Prostate gland (tissue), 2 donors: ENCODE results near the gene CST1.

Source experiments
- POLR2AphosphoS5 ChIP-seq: sonication (generic); formaldehyde crosslinking; IDR thresholded peaks from one replicate; pipeline ENCODE4 v1.6.1; 2017; ENCODE audit warnings: antibody characterized with exemption
- TF ChIP-seq, protein P1 (sequence below), 4 experiments: fragments of 200-600 bp in 2 of 4; fragments of 450-650 bp in 2 of 4; sonication (generic) in 2 of 4; IDR thresholded peaks; 1 replicate in 3 of 4; 2 replicates in 1 of 4; pipeline ENCODE4 v1.5.1; 2016 to 2019; ENCODE audit warnings: antibody characterized with exemption in 4 of 4, mild to moderate bottlenecking in 2 of 4, moderate library complexity in 2 of 4

- TF ChIP-seq, protein P1, sequence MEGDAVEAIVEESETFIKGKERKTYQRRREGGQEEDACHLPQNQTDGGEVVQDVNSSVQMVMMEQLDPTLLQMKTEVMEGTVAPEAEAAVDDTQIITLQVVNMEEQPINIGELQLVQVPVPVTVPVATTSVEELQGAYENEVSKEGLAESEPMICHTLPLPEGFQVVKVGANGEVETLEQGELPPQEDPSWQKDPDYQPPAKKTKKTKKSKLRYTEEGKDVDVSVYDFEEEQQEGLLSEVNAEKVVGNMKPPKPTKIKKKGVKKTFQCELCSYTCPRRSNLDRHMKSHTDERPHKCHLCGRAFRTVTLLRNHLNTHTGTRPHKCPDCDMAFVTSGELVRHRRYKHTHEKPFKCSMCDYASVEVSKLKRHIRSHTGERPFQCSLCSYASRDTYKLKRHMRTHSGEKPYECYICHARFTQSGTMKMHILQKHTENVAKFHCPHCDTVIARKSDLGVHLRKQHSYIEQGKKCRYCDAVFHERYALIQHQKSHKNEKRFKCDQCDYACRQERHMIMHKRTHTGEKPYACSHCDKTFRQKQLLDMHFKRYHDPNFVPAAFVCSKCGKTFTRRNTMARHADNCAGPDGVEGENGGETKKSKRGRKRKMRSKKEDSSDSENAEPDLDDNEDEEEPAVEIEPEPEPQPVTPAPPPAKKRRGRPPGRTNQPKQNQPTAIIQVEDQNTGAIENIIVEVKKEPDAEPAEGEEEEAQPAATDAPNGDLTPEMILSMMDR (IDR thresholded peaks at IDR 0.05) = no peak
- no peak for TF ChIP-seq POLR2AphosphoS5
Observed at GRCh38 chr20:23721962-23722361, 28.8 kb downstream of the CST1 start.
